ENCODE measurements around the gene EFHC1.

The EFHC1 gene

DNA sequence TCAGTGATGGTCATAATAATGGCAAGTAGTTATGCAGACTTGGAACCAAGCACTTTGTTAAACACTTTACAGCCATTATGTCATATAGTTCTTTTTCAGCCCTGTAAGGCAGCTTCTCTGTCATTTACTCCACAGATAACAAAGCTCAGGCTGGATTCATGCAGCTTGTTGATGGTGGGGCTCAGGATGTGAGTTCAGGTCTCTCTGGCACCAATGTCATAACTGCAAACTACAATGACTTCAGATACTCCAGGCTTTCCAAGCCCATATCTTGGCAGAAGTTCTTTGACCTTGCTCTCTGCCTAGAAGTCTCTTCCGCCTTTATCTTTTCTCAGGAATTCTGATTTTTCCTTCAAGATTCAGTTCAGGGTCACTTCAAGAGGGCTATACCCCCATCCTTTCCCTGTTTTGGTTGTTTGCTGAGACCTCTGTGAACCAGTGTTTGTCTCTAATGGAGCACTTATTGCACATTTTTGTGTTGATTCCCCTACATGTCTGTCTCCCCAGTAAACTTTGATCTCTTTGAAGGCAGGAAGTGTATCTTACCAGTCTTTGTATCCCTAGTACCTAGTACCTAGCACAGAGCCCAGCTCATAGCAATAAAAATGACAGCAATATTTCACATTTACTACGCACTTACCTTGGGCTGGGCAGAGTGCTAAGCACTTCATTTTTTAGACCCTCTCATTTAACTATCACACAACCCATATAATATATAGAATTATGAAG, 19.7 kb upstream of the EFHC1 start:
- no peaks in the 10 kb centered on the region for H3K9me3 ChIP-seq
- no peaks in the 10 kb centered on the region for H3K4me1 ChIP-seq (ENCODE audit: control insufficient read depth in 1 of 2, insufficient read depth in 1 of 2, low read depth in 1 of 2, low read length in 1 of 2)
- no peak overlapping the region for H3K27ac ChIP-seq
- TF ChIP-seq, protein P1, sequence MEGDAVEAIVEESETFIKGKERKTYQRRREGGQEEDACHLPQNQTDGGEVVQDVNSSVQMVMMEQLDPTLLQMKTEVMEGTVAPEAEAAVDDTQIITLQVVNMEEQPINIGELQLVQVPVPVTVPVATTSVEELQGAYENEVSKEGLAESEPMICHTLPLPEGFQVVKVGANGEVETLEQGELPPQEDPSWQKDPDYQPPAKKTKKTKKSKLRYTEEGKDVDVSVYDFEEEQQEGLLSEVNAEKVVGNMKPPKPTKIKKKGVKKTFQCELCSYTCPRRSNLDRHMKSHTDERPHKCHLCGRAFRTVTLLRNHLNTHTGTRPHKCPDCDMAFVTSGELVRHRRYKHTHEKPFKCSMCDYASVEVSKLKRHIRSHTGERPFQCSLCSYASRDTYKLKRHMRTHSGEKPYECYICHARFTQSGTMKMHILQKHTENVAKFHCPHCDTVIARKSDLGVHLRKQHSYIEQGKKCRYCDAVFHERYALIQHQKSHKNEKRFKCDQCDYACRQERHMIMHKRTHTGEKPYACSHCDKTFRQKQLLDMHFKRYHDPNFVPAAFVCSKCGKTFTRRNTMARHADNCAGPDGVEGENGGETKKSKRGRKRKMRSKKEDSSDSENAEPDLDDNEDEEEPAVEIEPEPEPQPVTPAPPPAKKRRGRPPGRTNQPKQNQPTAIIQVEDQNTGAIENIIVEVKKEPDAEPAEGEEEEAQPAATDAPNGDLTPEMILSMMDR (IDR thresholded peaks at IDR 0.05): no peak
- peaks cover 27% of the 10 kb centered on the region for H3K36me3 ChIP-seq
- H3K27me3 ChIP-seq: no peaks in the 10 kb centered on the region
- no peak overlapping the region for H3K4me3 ChIP-seq (ENCODE audit: low read depth in 1 of 2, low read length in 1 of 2)

DNA sequence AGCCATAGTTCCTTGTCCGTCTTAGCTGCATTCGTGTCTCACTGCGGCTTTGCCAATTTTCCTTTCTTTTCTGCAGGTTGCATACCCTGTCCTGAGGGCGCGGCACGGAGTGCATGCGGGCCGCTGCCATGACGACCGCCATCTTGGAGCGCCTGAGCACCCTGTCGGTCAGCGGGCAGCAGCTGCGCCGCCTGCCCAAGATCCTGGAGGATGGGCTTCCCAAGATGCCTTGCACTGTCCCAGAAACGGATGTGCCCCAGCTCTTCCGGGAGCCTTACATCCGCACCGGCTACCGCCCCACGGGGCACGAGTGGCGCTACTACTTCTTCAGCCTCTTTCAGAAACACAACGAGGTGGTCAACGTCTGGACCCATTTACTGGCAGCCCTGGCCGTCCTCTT, 17.1 kb upstream of the EFHC1 start:
- Histone ChIP-seq H3K27ac (no peak overlapping the region), H3K4me3 (ENCODE audit: low read depth in 1 of 2, low read length in 1 of 2) (no peak overlapping the region), H3K27me3 (no peaks in the 10 kb centered on the region), H3K36me3 (peaks cover 27% of the 10 kb centered on the region), H3K4me1 (ENCODE audit: control insufficient read depth in 1 of 2, insufficient read depth in 1 of 2, low read depth in 1 of 2, low read length in 1 of 2) (no peaks in the 10 kb centered on the region), H3K9me3 (no peaks in the 10 kb centered on the region)
- TF ChIP-seq, protein P1 (IDR thresholded peaks at IDR 0.05): no peak

DNA sequence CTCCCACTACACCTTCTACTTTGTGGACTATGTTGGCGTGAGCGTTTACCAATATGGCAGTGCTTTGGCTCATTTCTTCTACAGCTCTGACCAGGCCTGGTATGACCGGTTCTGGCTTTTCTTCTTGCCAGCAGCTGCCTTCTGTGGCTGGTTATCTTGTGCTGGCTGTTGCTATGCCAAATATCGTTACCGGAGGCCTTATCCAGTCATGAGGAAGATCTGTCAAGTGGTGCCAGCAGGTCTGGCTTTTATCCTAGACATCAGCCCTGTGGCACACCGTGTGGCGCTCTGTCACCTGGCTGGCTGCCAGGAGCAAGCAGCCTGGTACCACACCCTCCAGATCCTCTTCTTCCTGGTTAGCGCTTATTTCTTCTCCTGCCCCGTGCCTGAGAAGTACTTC, 16.5 kb upstream of the EFHC1 start:
- Histone ChIP-seq H3K27ac (no peak overlapping the region), H3K4me3 (ENCODE audit: low read depth in 1 of 2, low read length in 1 of 2) (no peak overlapping the region), H3K9me3 (no peaks in the 10 kb centered on the region), H3K27me3 (no peaks in the 10 kb centered on the region), H3K4me1 (ENCODE audit: control insufficient read depth in 1 of 2, insufficient read depth in 1 of 2, low read depth in 1 of 2, low read length in 1 of 2) (no peaks in the 10 kb centered on the region), H3K36me3 (peaks cover 31% of the 10 kb centered on the region)
- TF ChIP-seq, protein P1 (IDR thresholded peaks at IDR 0.05): no peak

DNA sequence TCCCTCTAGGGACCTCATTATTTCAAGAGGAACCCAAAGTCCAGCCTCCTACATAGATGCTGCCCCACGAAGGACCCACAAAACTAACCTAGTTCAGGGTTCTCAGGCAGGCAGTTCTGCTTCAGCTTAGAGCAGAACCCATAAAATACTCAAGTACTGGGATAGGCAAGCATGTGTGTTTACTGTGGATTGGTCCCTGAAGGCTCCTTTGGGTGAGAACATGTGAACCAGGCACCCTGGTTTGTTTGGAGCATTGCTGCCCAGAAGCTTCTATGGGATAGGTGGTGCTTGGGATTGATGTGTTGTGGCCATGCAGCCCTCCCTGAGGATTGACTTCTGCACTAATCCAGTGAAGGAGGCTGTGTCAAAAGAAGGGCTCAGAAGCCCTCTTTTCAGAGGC, 14.9 kb upstream of the EFHC1 start:
- Histone ChIP-seq H3K9me3 (no peaks in the 10 kb centered on the region), H3K27me3 (no peaks in the 10 kb centered on the region), H3K27ac (no peak overlapping the region), H3K4me1 (ENCODE audit: control insufficient read depth in 1 of 2, insufficient read depth in 1 of 2, low read depth in 1 of 2, low read length in 1 of 2) (no peaks in the 10 kb centered on the region), H3K36me3 (peaks cover 31% of the 10 kb centered on the region), H3K4me3 (ENCODE audit: low read depth in 1 of 2, low read length in 1 of 2) (no peak overlapping the region)
- TF ChIP-seq, protein P1 (IDR thresholded peaks at IDR 0.05): no peak

DNA sequence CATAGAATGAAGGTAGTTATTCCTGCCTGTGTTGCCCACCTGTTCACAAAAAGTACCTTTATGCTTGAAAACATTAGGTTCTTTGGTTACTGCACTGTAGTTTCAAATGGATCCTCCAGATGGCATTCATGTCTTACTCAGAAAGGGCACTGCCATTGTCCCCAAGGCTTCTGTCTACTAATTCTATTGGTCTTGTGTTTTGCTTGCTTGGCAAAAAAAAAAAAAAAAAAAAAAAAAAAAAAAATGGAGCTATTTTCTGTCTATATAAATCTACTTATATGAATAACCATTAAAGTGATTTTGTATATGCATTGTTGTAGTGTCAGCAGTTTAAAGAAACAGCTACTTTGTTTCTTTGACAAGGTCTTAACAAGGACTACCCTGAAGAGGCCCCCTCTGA, 12.7 kb upstream of the EFHC1 start:
- Histone ChIP-seq H3K27me3 (no peaks in the 10 kb centered on the region), H3K36me3 (peaks cover 31% of the 10 kb centered on the region), H3K4me3 (ENCODE audit: low read depth in 1 of 2, low read length in 1 of 2) (no peak overlapping the region), H3K27ac (no peak overlapping the region), H3K4me1 (ENCODE audit: control insufficient read depth in 1 of 2, insufficient read depth in 1 of 2, low read depth in 1 of 2, low read length in 1 of 2) (no peaks in the 10 kb centered on the region), H3K9me3 (no peaks in the 10 kb centered on the region)
- TF ChIP-seq, protein P1 (IDR thresholded peaks at IDR 0.05): no peak
